HUES48 (cell line): ENCODE measurements around the gene MYLK.
A peak's percentile ranks its signal among the peaks of the same experiment; 100 is the strongest.

ENCODE experiments used
- H3K27ac ChIP-seq: one replicate; pipeline ENCODE4 v1.7.0; 2013; ENCODE audit warnings: low read depth, low read length, inconsistent platforms
- H3K27me3 ChIP-seq: 2 replicates; pipeline ENCODE4 v1.6.1; 2013; ENCODE audit warnings: mild to moderate bottlenecking, low read length; ENCODE audit not compliant: control insufficient read depth, insufficient read depth
- H3K36me3 ChIP-seq: 2 replicates; pipeline ENCODE4 v1.6.1; 2013; ENCODE audit warnings: low read length; ENCODE audit not compliant: control insufficient read depth, insufficient read depth
- H3K4me1 ChIP-seq: 2 replicates; pipeline ENCODE4 v1.6.1; 2013; ENCODE audit warnings: mild to moderate bottlenecking, low read length; ENCODE audit not compliant: control insufficient read depth, insufficient read depth
- H3K4me3 ChIP-seq: 2 replicates; pipeline ENCODE4 v1.5.1; 2013; ENCODE audit warnings: mild to moderate bottlenecking, low read depth, low read length
- H3K9ac ChIP-seq: 2 replicates; pipeline ENCODE4 v1.6.1; 2013; ENCODE audit warnings: mild to moderate bottlenecking, low read depth, low read length, moderate library complexity
- H3K9me3 ChIP-seq: 2 replicates; pipeline ENCODE4 v1.6.1; 2013; ENCODE audit warnings: low read length; ENCODE audit not compliant: control insufficient read depth, insufficient read depth

The MYLK gene

DNA sequence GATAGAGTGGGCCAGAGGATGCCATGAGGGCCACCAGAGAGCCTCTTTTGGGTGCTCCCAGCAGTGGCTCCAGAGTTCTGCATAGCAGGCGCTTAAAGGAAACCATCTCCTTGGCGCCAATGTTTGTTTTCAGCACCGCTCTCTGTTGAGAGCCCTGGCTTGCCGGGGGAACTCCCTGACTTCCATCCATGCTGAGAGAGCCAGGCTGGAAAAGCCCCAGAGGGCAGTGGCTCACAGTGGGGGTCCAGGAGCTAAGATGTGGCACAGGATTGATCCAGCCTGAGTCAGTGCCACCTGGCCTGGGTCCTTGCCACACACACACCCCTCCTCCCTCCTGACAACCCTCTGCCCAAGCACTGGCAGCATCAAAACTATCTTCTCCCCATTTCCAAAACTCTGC lies 248.9 kb downstream of the MYLK start:
- Histone ChIP-seq H3K4me1 (peaks cover 41% of the 10 kb centered on the region), H3K27ac (no peak overlapping the region), H3K9ac (no peak overlapping the region), H3K27me3 (no peaks in the 10 kb centered on the region), H3K4me3 (no peak overlapping the region), H3K36me3 (no peaks in the 10 kb centered on the region), H3K9me3 (no peaks in the 10 kb centered on the region)

- no peaks in the 10 kb centered on the region for H3K27me3 ChIP-seq
- no peak overlapping the region for H3K4me3 ChIP-seq
- H3K27ac ChIP-seq, result no peak overlapping the region
- peaks cover 41% of the 10 kb centered on the region for H3K4me1 ChIP-seq
- H3K36me3 ChIP-seq, result no peaks in the 10 kb centered on the region
- H3K9me3 ChIP-seq, result no peaks in the 10 kb centered on the region
- H3K9ac ChIP-seq, result no peak overlapping the region
These were observed 249.7 kb downstream of the MYLK start for GRCh38 chr3:123634149-123635051.

- Histone ChIP-seq H3K9ac (no peak overlapping the region), H3K36me3 (no peaks in the 10 kb centered on the region), H3K4me1 (peaks cover 41% of the 10 kb centered on the region), H3K27ac (no peak overlapping the region), H3K9me3 (no peaks in the 10 kb centered on the region), H3K27me3 (no peaks in the 10 kb centered on the region), H3K4me3 (no peak overlapping the region)
These were observed 250.6 kb downstream of the MYLK start for GRCh38 chr3:123633530-123633929.

DNA sequence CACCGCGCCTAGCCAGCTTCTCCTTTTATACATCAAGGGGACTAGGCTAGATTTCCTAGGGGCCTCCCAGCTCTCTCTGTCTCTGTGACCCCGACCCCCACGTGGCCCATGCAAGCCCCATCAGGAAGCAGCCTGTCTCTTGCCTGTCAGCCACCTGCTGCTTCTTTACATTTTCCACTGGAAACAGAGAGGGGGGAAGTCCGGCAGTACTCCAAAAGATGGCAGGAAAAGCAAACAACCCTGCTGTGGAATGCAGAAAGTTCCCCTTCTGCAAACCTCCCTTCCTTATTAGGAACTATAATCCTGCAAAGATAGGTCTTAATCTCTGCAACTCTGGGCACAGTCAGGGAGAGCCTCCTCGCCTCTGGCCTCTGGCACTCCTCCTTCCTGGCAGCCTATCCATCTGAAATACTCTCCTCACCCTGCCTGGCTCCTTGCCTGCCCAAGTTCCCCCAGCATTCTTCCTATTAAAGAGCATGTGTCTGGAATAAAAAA lies 251.9 kb downstream of the MYLK start:
- Histone ChIP-seq H3K9me3 (no peaks in the 10 kb centered on the region), H3K36me3 (no peaks in the 10 kb centered on the region), H3K27ac (peak overlapping the region; percentile 80), H3K4me3 (no peak overlapping the region), H3K27me3 (no peaks in the 10 kb centered on the region), H3K9ac (no peak overlapping the region), H3K4me1 (peaks cover 38% of the 10 kb centered on the region)

GRCh38 chr3:123629747-123630047 lies 254.4 kb downstream of the MYLK start:
- H3K4me1 ChIP-seq, result peaks cover 15% of the 10 kb centered on the region
- H3K9ac ChIP-seq, result no peak overlapping the region
- H3K36me3 ChIP-seq, result no peaks in the 10 kb centered on the region
- no peaks in the 10 kb centered on the region for H3K27me3 ChIP-seq
- H3K27ac ChIP-seq, result no peak overlapping the region
- H3K9me3 ChIP-seq, result no peaks in the 10 kb centered on the region
- no peak overlapping the region for H3K4me3 ChIP-seq

GRCh38 chr3:123628996-123629746 lies 255.0 kb downstream of the MYLK start:
- H3K36me3 ChIP-seq, result no peaks in the 10 kb centered on the region
- no peak overlapping the region for H3K27ac ChIP-seq
- H3K4me1 ChIP-seq, result peaks cover 10% of the 10 kb centered on the region
- H3K9ac ChIP-seq, result no peak overlapping the region
- H3K27me3 ChIP-seq, result no peaks in the 10 kb centered on the region
- H3K9me3 ChIP-seq, result no peaks in the 10 kb centered on the region
- H3K4me3 ChIP-seq, result no peak overlapping the region

DNA sequence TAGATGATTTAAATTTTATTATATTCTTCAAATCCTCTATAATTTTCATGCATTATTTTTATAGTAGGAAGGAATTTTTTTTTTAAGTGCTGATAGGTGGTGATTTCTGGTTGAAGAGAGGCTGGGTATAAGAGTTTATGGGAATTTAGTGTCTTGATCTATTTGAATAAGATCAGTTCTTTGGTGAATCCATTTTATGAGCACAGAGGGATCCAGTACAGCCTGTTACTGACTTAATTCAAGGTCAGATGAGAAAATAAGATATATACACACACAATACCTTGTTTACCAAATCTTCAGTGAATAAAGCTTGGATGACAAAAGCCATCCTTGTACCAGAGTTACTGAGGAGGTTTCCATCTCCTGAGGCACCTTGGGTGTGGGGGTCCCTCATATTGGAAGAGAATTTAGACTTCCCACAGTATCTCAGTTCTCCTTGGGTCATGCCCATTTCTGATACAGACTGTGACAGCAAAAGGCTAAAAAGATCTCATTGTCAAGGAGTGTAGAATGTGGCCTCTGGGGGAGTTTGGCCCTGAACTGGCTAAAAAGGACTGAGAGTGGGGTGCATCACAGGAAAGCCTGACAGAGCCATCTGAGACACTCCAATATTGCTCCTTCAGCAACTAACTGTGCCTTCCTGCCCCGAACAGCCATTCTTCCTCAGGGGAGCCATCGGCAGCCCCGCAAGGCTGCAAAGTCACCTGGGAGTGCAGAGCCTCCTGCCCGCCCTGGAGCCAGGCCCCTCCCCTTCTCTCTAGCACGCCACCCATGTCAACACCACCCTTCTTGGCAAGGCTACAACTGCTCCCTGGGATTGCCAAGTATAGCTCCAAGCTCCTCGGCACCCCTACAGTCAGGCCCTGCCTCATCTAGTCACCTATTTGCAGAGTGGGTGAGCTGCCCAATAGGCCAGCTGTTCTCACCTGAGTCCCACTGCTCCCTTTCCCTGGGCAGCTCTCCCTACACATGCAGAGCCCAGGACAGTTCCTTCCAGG lies 256.2 kb downstream of the MYLK start:
- peaks cover 9% of the 10 kb centered on the region for H3K4me1 ChIP-seq
- H3K27ac ChIP-seq, result no peak overlapping the region
- H3K36me3 ChIP-seq, result no peaks in the 10 kb centered on the region
- H3K27me3 ChIP-seq, result no peaks in the 10 kb centered on the region
- H3K9ac ChIP-seq, result no peak overlapping the region
- no peak overlapping the region for H3K4me3 ChIP-seq
- H3K9me3 ChIP-seq, result no peaks in the 10 kb centered on the region

- Histone ChIP-seq H3K27ac (no peak overlapping the region), H3K36me3 (no peaks in the 10 kb centered on the region), H3K27me3 (no peaks in the 10 kb centered on the region), H3K4me3 (no peak overlapping the region), H3K9ac (no peak overlapping the region), H3K9me3 (no peaks in the 10 kb centered on the region), H3K4me1 (peaks cover 5% of the 10 kb centered on the region; the same call in 1 of the 2 replicates)
These were observed 257.3 kb downstream of the MYLK start for GRCh38 chr3:123626881-123627280.

GRCh38 chr3:123624302-123624701 lies 259.8 kb downstream of the MYLK start:
- Histone ChIP-seq H3K36me3 (no peaks in the 10 kb centered on the region), H3K4me1 (0 out of 2 replicates have a peak, but pooled peaks cover 8% of the 10 kb centered on the region), H3K9ac (no peak overlapping the region), H3K27me3 (no peaks in the 10 kb centered on the region), H3K27ac (no peak overlapping the region), H3K9me3 (no peaks in the 10 kb centered on the region), H3K4me3 (no peak overlapping the region)

DNA sequence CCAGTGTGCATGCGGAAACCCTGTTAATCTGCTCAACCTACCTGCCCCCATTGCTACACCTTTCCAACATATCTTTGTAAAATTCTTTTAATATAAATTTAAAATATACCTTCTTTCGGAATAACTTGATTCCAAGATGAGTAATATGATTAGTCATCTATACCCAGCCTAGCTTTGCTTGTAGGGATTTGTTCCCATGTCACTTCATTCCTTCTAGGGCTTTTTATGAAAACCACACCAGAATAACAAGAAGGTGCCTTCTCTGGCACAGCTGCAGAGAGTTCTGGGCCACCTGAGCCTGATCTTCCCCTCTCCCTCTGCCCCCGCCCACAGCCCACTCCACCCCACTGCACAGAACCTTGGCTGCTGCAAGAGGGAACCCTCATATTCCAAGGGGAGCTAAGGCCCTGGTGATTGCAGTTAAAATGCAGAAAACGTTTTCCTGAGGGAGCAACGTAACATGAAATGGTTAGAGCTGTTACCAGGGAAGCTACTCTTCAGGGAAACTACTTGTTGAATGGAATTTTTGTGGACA lies 260.7 kb downstream of the MYLK start:
- Histone ChIP-seq H3K9ac (no peak overlapping the region), H3K36me3 (no peaks in the 10 kb centered on the region), H3K27ac (no peak overlapping the region), H3K4me1 (0 out of 2 replicates have a peak, but pooled peaks cover 8% of the 10 kb centered on the region), H3K9me3 (no peaks in the 10 kb centered on the region), H3K27me3 (no peaks in the 10 kb centered on the region), H3K4me3 (no peak overlapping the region)
